DOHH2 (cell line): ENCODE results near the gene TMEM164.

Experiments
- CTCF ChIP-seq: fragments of 200-600 bp; sonication (generic); IDR thresholded peaks from one replicate; pipeline ENCODE4 v1.5.1; 2014; ENCODE audit warnings: antibody characterized with exemption, mild to moderate bottlenecking, low read depth, low read length; ENCODE audit not compliant: poor library complexity, severe bottlenecking
- EZH2phosphoT487 ChIP-seq: fragments of 200-600 bp; sonication (generic); IDR thresholded peaks from 2 replicates; pipeline ENCODE4 v1.6.1; 2017; ENCODE audit warnings: borderline replicate concordance, mild to moderate bottlenecking, antibody characterized with exemption, low read length, moderate library complexity, mixed read lengths

GRCh38 chrX:110168585-110168984, 165.7 kb downstream of the TMEM164 start:
- TF ChIP-seq CTCF (no peak), EZH2phosphoT487 (no peak)
